Esophagus muscularis mucosa (tissue), 4 donors: ENCODE results near the gene GALNS. TPM values are rescaled to one million over a fixed set of nuclear protein-coding genes. Genes with fewer than 3 reads are reported as not detected.
A peak's percentile ranks its signal among the peaks of the same experiment; 100 is the strongest.

Experiments used
- DNase-seq: peaks from one replicate; pipeline ENCODE4 v3.0.0-alpha.2; 2017; ENCODE audit errors: extremely low spot score
- H3K27ac ChIP-seq, 4 donors: fragments of 200-600 bp; sonication (generic); replicated peaks in 1 of 4; 1 replicate in 3 of 4; 2 replicates in 1 of 4; pipeline ENCODE4 v1.5.1; 2016 to 2019; ENCODE audit warnings: mild to moderate bottlenecking in 1 of 4
- H3K27me3 ChIP-seq, 4 donors: fragments of 200-600 bp; sonication (generic); one replicate each; pipeline versions ENCODE4 v1.5.1 to v1.6.0; 2016 to 2019
- H3K36me3 ChIP-seq, 4 donors: fragments of 200-600 bp; sonication (generic); one replicate each; pipeline ENCODE4 v1.5.1; 2016 to 2019
- H3K4me1 ChIP-seq, 4 donors: fragments of 200-600 bp; sonication (generic); one replicate each; pipeline ENCODE4 v1.5.1; 2016 to 2019
- H3K4me3 ChIP-seq, 4 donors: fragments of 200-600 bp; sonication (generic); 1 replicate in 2 of 4; 2 replicates in 2 of 4; pipeline ENCODE4 v1.5.1; 2016 to 2019; ENCODE audit warnings: mild to moderate bottlenecking in 4 of 4, moderate library complexity in 1 of 4
- H3K9me3 ChIP-seq, 4 donors: fragments of 200-600 bp; sonication (generic); 1 replicate in 3 of 4; 2 replicates in 1 of 4; pipeline ENCODE4 v1.5.1; 2016 to 2019
- EP300 ChIP-seq: sonication (generic); formaldehyde crosslinking; IDR thresholded peaks from one replicate; pipeline ENCODE4 v1.6.1; 2017; ENCODE audit warnings: antibody characterized with exemption
- POLR2A ChIP-seq: fragments of 450-650 bp; IDR thresholded peaks from one replicate; pipeline ENCODE4 v1.6.1; 2017; ENCODE audit warnings: antibody characterized with exemption, moderate library complexity, mild to moderate bottlenecking, low read depth
- POLR2AphosphoS5 ChIP-seq, 2 donors: sonication (generic); formaldehyde crosslinking; IDR thresholded peaks; one replicate each; pipeline ENCODE4 v1.6.1; 2017; ENCODE audit warnings: antibody characterized with exemption in 2 of 2
- WGBS: methylation state at CpG from one replicate; pipeline ENCODE4 v1.1.5; 2018; 5-methylcytosine and 5-hydroxymethylcytosine counted together
- intact Hi-C: fragments of 100-400 bp; cut with DNase I; formaldehyde crosslinking; loops from one replicate; pipeline ENCODE4 v1.15.1; 2023
- total RNA-seq, 4 donors: library from RNA; depleted of rRNA; stranded (reverse); fragments of >200 nt; gene quantifications; one replicate each; pipeline versions ENCODE4 v1.1.0 to v1.2.1, GENCODE V29; 2016
- TF ChIP-seq, protein P1 (sequence below), 3 experiments: fragments of 200-600 bp in 2 of 3; fragments of 450-650 bp in 1 of 3; sonication (generic) in 2 of 3; IDR thresholded peaks; one replicate each; pipeline ENCODE4 v1.5.1; 2017 to 2019; ENCODE audit warnings: antibody characterized with exemption in 3 of 3, mild to moderate bottlenecking in 2 of 3, moderate library complexity in 1 of 3

GALNS gene
- total RNA-seq, 4 donors from 2014 or later, result 9.5 to 19.1 (median 11.0) TPM

DNA sequence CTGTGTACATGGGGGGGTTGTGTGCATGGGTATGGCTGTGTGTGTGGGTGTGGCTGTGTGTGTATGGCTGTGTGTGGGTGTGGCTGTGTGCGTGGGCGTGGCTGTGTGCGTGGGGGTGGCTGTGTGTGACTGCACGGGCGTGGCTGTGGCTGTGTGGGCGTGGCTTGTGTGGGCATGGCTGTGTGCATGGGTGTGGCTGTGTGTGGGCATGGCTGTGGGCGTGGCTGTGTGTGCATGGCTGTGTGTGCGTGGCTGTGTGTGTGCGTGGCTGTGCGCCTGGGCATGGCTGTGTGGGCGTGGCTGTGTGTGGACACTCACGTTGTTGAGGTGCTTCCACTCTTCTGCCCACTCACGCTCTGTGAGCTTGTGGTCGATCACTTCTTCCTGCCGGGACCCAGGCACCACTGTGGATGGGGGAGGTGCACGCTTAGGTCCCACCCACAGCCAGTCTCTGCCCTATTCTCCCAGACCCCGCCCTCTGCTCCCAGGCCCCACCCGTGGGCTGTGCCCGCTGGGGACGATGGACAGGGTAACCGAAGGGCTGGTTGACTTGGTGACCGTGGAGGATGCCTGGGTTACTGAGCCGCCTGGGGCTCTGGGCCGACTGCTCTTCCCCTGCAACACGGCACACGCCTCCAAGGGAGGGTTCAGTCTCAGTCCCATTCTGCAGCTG is 25.7 kb upstream of the GALNS start:
- Histone ChIP-seq H3K27ac (no peak overlapping the region), H3K36me3 (peaks cover 0 to 83% (median 31%) of the 10 kb centered on the region in 4 donors), H3K4me1 (peaks cover 26 to 34% (median 28%) of the 10 kb centered on the region in 4 donors), H3K4me3 (no peak overlapping the region), H3K27me3 (peaks cover 0 to 69% (median 0%) of the 10 kb centered on the region in 4 donors), H3K9me3 (no peaks in the 10 kb centered on the region)
- intact Hi-C loops, result no loop called here
- TF ChIP-seq POLR2A (no peak), EP300 (no peak), POLR2AphosphoS5 (IDR thresholded peaks at IDR 0.05) (no peak)
- TF ChIP-seq, protein P1, sequence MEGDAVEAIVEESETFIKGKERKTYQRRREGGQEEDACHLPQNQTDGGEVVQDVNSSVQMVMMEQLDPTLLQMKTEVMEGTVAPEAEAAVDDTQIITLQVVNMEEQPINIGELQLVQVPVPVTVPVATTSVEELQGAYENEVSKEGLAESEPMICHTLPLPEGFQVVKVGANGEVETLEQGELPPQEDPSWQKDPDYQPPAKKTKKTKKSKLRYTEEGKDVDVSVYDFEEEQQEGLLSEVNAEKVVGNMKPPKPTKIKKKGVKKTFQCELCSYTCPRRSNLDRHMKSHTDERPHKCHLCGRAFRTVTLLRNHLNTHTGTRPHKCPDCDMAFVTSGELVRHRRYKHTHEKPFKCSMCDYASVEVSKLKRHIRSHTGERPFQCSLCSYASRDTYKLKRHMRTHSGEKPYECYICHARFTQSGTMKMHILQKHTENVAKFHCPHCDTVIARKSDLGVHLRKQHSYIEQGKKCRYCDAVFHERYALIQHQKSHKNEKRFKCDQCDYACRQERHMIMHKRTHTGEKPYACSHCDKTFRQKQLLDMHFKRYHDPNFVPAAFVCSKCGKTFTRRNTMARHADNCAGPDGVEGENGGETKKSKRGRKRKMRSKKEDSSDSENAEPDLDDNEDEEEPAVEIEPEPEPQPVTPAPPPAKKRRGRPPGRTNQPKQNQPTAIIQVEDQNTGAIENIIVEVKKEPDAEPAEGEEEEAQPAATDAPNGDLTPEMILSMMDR (IDR thresholded peaks at IDR 0.05), result no peak
- no peak for DNase-seq
- 83% methylated on average over 20 of the region's 26 CpGs for WGBS

DNA sequence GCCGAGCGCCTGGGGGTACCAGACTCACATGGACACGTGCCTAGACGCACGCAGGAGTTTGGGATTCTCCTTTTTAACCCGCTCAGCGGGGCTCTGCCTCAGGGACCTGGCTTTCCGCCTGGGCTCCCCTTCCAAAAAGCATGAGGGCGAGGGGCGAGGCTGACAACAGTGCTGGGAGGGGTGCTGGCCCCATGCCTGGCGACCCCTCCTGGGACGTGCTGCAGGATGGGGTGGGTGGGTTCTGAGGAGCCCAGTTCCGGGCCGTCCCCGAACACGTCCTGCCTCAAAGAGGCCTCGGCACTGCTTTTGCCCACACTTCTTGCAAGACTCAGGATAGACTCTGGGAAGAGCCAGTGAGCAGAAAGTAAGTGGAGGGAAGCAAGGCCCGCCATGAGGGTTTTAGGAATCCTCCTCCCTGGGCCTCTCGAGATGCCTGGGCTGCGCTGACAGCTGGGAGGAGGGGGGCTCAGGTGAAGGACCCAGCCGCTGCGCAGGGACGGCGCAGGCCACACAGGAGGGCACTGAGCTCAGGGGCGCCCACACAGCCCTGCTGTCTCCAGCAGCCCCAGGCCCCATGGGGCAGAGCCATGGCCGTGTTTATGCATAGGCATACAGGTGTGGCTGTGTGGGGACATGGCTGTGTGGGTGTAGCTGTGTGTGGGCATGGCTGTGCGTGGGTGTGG is 25.1 kb upstream of the GALNS start:
- 71% methylated on average over 25 of the region's 27 CpGs for WGBS
- Histone ChIP-seq H3K27ac (no peak overlapping the region), H3K36me3 (peaks cover 0 to 87% (median 31%) of the 10 kb centered on the region in 4 donors), H3K27me3 (peaks cover 0 to 76% (median 0%) of the 10 kb centered on the region in 4 donors), H3K4me1 (peaks cover 22 to 27% (median 23%) of the 10 kb centered on the region in 4 donors), H3K9me3 (no peaks in the 10 kb centered on the region), H3K4me3 (no peak overlapping the region)
- intact Hi-C loops, result no loop called here
- DNase-seq, result no peak
- TF ChIP-seq EP300, result no peak
- TF ChIP-seq, protein P1 (IDR thresholded peaks at IDR 0.05), result no peak
- no peak for TF ChIP-seq POLR2AphosphoS5 (IDR thresholded peaks at IDR 0.05)
- no peak for TF ChIP-seq POLR2A

DNA sequence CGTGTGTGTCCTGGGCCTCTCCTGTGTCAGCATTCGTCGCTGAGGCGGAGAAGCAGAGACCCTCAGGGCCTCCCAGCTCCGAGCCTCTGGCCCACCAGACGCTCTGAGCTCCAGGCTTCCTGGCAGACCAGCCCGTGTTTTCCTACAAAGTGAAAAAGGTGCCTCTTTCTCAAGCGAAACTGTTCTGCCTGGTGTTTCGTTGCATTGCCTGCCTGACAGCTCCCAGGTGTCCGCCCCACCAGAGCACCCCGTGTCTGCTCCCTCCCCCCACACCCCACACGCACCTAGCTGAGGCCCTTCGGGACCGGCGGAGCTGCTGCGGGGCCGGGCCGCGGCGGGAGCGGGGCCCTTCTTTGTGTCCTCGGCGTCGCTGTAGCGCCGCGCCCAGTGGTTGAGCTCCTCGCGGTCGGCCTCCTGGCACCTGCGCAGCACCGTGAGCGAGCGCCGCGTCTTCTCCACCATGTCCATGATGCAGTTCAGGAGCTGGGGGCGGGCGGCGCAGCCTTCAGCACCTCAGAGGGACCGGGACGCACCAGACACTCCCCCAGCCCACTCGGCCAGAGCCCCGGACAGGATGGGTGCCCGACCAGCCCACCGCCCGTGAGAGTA is 24.4 kb upstream of the GALNS start:
- 27% methylated on average over 6 of the region's 46 CpGs for WGBS
- intact Hi-C loops, result no loop called here
- peaks cover 15 to 20% (median 16%) of the 10 kb centered on the region in 4 donors for H3K4me1 ChIP-seq
- no peak overlapping the region for H3K27ac ChIP-seq
- no peak for DNase-seq
- no peaks in the 10 kb centered on the region for H3K9me3 ChIP-seq
- H3K4me3 ChIP-seq, result peak overlapping the region in 1 of 4 donors; percentile 22
- H3K36me3 ChIP-seq, result peaks cover 0 to 94% (median 31%) of the 10 kb centered on the region in 4 donors
- H3K27me3 ChIP-seq, result peaks cover 0 to 80% (median 0%) of the 10 kb centered on the region in 4 donors
- no peak for TF ChIP-seq POLR2A
- TF ChIP-seq EP300, result no peak
- no peak for TF ChIP-seq POLR2AphosphoS5 (IDR thresholded peaks at IDR 0.05)
- TF ChIP-seq, protein P1 (IDR thresholded peaks at IDR 0.05), result no peak

DNA sequence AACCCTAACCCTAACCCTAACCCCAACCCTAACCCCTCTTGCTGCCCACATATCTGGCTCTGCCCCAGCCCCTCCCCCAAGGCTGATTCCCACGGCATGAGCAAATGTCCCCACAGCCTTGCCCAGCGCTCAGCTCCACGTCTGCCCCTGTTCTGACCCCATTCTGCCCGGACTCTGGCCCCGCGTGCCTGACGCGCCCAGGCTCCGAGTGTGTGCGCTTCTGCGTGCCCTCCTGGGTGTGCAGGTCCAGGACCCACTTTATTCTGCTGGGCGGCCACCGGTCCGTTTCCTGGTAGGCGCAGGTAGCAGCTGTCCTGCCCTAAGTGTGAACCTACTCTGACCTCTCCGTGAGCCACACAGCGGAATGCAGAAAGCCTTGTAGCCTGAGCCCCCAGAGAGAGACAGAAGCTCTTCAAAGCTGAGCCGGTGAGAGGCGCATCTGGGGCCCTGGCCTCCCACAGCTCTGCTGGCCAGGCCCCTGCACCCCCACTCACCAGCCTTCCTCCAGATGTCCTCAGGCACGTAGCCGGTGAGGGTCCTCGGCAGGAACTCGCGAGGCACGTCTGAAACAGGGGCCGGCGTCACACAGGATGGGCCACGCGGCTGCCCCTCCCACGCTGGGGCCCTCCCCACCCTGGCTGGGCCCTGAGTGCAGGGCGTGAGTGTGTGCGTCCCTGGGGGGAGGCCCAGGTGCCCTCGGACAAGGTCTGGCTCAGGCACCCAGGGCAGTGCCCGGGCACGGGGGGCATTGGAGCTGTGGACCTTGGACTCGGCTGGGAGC is 23.7 kb upstream of the GALNS start:
- 83% methylated on average over 21 of the region's 36 CpGs for WGBS
- DNase-seq, result no peak
- H3K9me3 ChIP-seq, result no peaks in the 10 kb centered on the region
- H3K36me3 ChIP-seq, result peaks cover 0 to 95% (median 30%) of the 10 kb centered on the region in 4 donors
- peak overlapping the region in 1 of 4 donors; percentile 22 for H3K4me3 ChIP-seq
- peaks cover 9 to 15% (median 11%) of the 10 kb centered on the region in 4 donors for H3K4me1 ChIP-seq
- TF ChIP-seq EP300 (no peak), POLR2A (no peak), POLR2AphosphoS5 (IDR thresholded peaks at IDR 0.05) (no peak)
- TF ChIP-seq, protein P1 (IDR thresholded peaks at IDR 0.05), result no peak
- H3K27ac ChIP-seq, result no peak overlapping the region
- intact Hi-C loops, result no loop called here
- peaks cover 0 to 80% (median 0%) of the 10 kb centered on the region in 4 donors for H3K27me3 ChIP-seq
